ENCODE results near the gene GAS7.

DNA sequence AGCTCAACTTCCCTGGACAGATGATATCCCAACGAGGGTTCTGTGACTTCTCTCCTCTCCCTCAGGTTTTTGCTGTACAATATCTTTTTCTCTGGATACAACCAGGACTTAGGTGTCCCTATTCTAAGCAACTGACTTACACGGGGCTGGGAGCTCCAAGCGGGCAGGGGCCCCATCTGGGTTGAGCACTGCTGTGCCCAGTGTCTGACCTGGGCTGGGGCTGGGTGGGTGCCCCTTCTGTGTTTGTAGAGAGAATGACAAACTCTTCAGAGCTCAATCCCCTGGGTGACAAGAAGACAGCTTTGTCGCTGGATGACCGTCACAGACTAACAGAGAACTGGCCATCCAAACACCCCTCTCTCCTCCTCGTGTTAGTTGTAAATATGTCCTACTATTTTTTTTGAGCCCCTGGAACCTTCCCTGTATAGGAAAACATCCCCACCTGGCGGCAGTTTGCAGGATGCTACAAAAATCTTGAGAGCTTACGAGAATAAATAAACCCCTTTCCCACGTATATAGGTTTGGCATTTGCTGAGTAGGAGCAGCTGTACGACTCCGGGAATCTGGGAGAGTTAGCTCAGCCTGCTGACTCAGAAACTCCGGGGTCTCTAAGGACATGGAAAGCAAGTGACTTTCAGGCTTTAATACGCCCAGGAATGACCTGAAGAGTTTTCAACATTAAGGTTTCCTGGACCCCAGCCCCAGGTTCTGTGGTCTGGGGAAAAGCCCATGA is 269.6 kb downstream of the GAS7 start:
- TF ChIP-seq, protein P1, sequence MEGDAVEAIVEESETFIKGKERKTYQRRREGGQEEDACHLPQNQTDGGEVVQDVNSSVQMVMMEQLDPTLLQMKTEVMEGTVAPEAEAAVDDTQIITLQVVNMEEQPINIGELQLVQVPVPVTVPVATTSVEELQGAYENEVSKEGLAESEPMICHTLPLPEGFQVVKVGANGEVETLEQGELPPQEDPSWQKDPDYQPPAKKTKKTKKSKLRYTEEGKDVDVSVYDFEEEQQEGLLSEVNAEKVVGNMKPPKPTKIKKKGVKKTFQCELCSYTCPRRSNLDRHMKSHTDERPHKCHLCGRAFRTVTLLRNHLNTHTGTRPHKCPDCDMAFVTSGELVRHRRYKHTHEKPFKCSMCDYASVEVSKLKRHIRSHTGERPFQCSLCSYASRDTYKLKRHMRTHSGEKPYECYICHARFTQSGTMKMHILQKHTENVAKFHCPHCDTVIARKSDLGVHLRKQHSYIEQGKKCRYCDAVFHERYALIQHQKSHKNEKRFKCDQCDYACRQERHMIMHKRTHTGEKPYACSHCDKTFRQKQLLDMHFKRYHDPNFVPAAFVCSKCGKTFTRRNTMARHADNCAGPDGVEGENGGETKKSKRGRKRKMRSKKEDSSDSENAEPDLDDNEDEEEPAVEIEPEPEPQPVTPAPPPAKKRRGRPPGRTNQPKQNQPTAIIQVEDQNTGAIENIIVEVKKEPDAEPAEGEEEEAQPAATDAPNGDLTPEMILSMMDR (IDR thresholded peaks at IDR 0.05) = peak in 3 of 4 experiments; percentile 50 to 62 (median 51)
- no peak for TF ChIP-seq EP300 (IDR thresholded peaks at IDR 0.05)
- no peak for TF ChIP-seq POLR2A (IDR thresholded peaks at IDR 0.05)

Measured in gastroesophageal sphincter (tissue), 3 donors.